ENCODE measurements around the gene IFNA8. TPM values are rescaled to one million over a fixed set of nuclear protein-coding genes. Genes with fewer than 3 reads are reported as not detected.

Gene IFNA8
- total and polyA plus RNA-seq, 7 experiments from 2014 or later, result not detected

- intact Hi-C loops (cut with micrococcal nuclease), result no loop called here
- no peaks in the 10 kb centered on the region for H3K36me3 Mint-ChIP-seq
- no peaks in the 10 kb centered on the region for H3K9me3 Mint-ChIP-seq
- peaks cover 0 to 17% (median 6%) of the 10 kb centered on the region in 7 donors for H3K4me1 Mint-ChIP-seq
- no peaks in the 10 kb centered on the region for H3K36me3 ChIP-seq (ENCODE audit: control insufficient read depth in 2 of 3, insufficient read depth in 3 of 3, low read length in 3 of 3)
- no peak overlapping the region for H3K27ac Mint-ChIP-seq
- ATAC-seq (no peak), DNase-seq (no peak)
- CTCF ChIA-PET, result no interaction called here
- peaks cover 34 to 66% (median 39%) of the 10 kb centered on the region in 5 donors for H3K27me3 Mint-ChIP-seq
- H3K27me3 ChIP-seq (ENCODE audit: control insufficient read depth in 2 of 2, insufficient read depth in 2 of 2, low read length in 2 of 2), result no peaks in the 10 kb centered on the region
- H3K4me1 ChIP-seq (ENCODE audit: control insufficient read depth in 2 of 2, insufficient read depth in 2 of 2, low read length in 2 of 2), result no peaks in the 10 kb centered on the region
- H3K4me3 Mint-ChIP-seq, result peak overlapping the region in 4 of 10 donors; percentile 1 to 31 (median 4)
- no peaks in the 10 kb centered on the region for H3K9me3 ChIP-seq (ENCODE audit: control insufficient read depth in 2 of 3, low read length in 3 of 3)
- no peak overlapping the region for H3K4me3 ChIP-seq (ENCODE audit: low read length)
- no peak overlapping the region for H3K27ac ChIP-seq (ENCODE audit: low read depth, low read length)
- POLR2A ChIA-PET, result no interaction called here
These were observed 25.3 kb upstream of the IFNA8 start for GRCh38 chr9:21383627-21384026.

GRCh38 chr9:21385131-21385670 is 23.7 kb upstream of the IFNA8 start, which contains the start of gene IFNA2:
Gene IFNA2, minus strand, starts transcription at chr9:21385398. Its CDS starts 69 bp downstream, at chr9:21385329.
- intact Hi-C loops (cut with micrococcal nuclease), result no loop called here
- H3K27me3 ChIP-seq (ENCODE audit: control insufficient read depth in 2 of 2, insufficient read depth in 2 of 2, low read length in 2 of 2), result no peaks in the 10 kb centered on the region

GRCh38 chr9:21392270-21392669 is 16.6 kb upstream of the IFNA8 start:
- ChIA-PET CTCF (interaction anchor here (1.1 to 1.5 kb wide), 5 partner anchors 10 to 157 kb away, joined by 3 to 7 read pairs (median 3); no protein-coding TSS in a partner anchor), POLR2A (no interaction called here)
- H3K4me3 Mint-ChIP-seq, result no peak overlapping the region
- peaks cover 45 to 81% (median 72%) of the 10 kb centered on the region in 5 donors for H3K27me3 Mint-ChIP-seq
- intact Hi-C loops (cut with micrococcal nuclease), result no loop called here
- peaks cover 5 to 13% (median 9%) of the 10 kb centered on the region in 7 donors for H3K4me1 Mint-ChIP-seq
- Histone ChIP-seq H3K4me3 (ENCODE audit: low read length) (no peak overlapping the region), H3K4me1 (ENCODE audit: control insufficient read depth in 2 of 2, insufficient read depth in 2 of 2, low read length in 2 of 2) (no peaks in the 10 kb centered on the region), H3K36me3 (ENCODE audit: control insufficient read depth in 2 of 3, insufficient read depth in 3 of 3, low read length in 3 of 3) (no peaks in the 10 kb centered on the region), H3K9me3 (ENCODE audit: control insufficient read depth in 2 of 3, low read length in 3 of 3) (no peaks in the 10 kb centered on the region), H3K27ac (ENCODE audit: low read depth, low read length) (no peak overlapping the region), H3K27me3 (ENCODE audit: control insufficient read depth in 2 of 2, insufficient read depth in 2 of 2, low read length in 2 of 2) (peaks cover 5 to 10% of the 10 kb centered on the region in 2 donors)
- ATAC-seq (peak; percentile 81), DNase-seq (peak in 3 of 9 donors; percentile 8 to 14 (median 9))
- no peaks in the 10 kb centered on the region for H3K9me3 Mint-ChIP-seq
- no peak overlapping the region for H3K27ac Mint-ChIP-seq
- H3K36me3 Mint-ChIP-seq, result no peaks in the 10 kb centered on the region

More at GRCh38 chr9:21385131-21385670, 23.7 kb upstream of the IFNA8 start, which contains the start of gene IFNA2:
- Histone ChIP-seq H3K4me3 (ENCODE audit: low read length) (no peak within 1 kb of the TSS), H3K27ac (ENCODE audit: low read depth, low read length) (no peak within 1 kb of the TSS), H3K4me1 (ENCODE audit: control insufficient read depth in 2 of 2, insufficient read depth in 2 of 2, low read length in 2 of 2) (no peaks in the 10 kb centered on the region), H3K9me3 (ENCODE audit: control insufficient read depth in 2 of 3, low read length in 3 of 3) (no peaks in the 10 kb centered on the region), H3K36me3 (ENCODE audit: control insufficient read depth in 2 of 3, insufficient read depth in 3 of 3, low read length in 3 of 3) (no peaks in the 10 kb centered on the region)
- Mint-ChIP-seq H3K27me3 (peaks cover 29 to 63% (median 40%) of the 10 kb centered on the region in 5 donors), H3K4me3 (no peak within 1 kb of the TSS), H3K27ac (peak within 1 kb of the TSS in 1 of 9 donors; percentile 10), H3K4me1 (peaks cover 0 to 17% (median 6%) of the 10 kb centered on the region in 7 donors), H3K9me3 (no peaks in the 10 kb centered on the region), H3K36me3 (no peaks in the 10 kb centered on the region)
- no peak for DNase-seq
- POLR2A ChIA-PET, result no interaction called here
- ATAC-seq, result peak; percentile 18
- CTCF ChIA-PET, result interaction anchor here (1.5 kb wide), 1 partner anchor 11 kb away, joined by 5 read pairs; no protein-coding TSS in a partner anchor

- H3K36me3 ChIP-seq (ENCODE audit: control insufficient read depth in 2 of 3, insufficient read depth in 3 of 3, low read length in 3 of 3), result no peaks in the 10 kb centered on the region
- peak overlapping the region; percentile 51 for H3K4me3 ChIP-seq (ENCODE audit: low read length)
- ChIA-PET POLR2A (interaction anchor here (1.8 kb wide), 1 partner anchor 70 kb away, joined by 10 read pairs; no protein-coding TSS in a partner anchor), CTCF (interaction anchor here (0.7 to 3.5 kb wide), 20 partner anchors 9 to 242 kb away, joined by 3 to 54 read pairs (median 4); partner anchors contain the start of genes IFNA2 and KLHL9)
- H3K27me3 ChIP-seq (ENCODE audit: control insufficient read depth in 2 of 2, insufficient read depth in 2 of 2, low read length in 2 of 2), result peaks cover 8 to 10% of the 10 kb centered on the region in 2 donors
- peak; percentile 83 for ATAC-seq
- H3K4me1 ChIP-seq (ENCODE audit: control insufficient read depth in 2 of 2, insufficient read depth in 2 of 2, low read length in 2 of 2), result no peaks in the 10 kb centered on the region
- peak; percentile 35 to 65 (median 56) for DNase-seq
- H3K27ac ChIP-seq (ENCODE audit: low read depth, low read length), result no peak overlapping the region
- peak overlapping the region in 1 of 9 donors; percentile 4 for H3K27ac Mint-ChIP-seq
- no peaks in the 10 kb centered on the region for H3K36me3 Mint-ChIP-seq
- no peaks in the 10 kb centered on the region for H3K9me3 Mint-ChIP-seq
- H3K9me3 ChIP-seq (ENCODE audit: control insufficient read depth in 2 of 3, low read length in 3 of 3), result no peaks in the 10 kb centered on the region
- peaks cover 5 to 13% (median 9%) of the 10 kb centered on the region in 7 donors for H3K4me1 Mint-ChIP-seq
- intact Hi-C loops (cut with micrococcal nuclease), result loop anchor here (1.0 to 2.0 kb wide), 10 partner anchors 39 to 1470 kb away; partner anchors contain the start of gene KLHL9 (in 1 of the 2)
- H3K27me3 Mint-ChIP-seq, result peaks cover 52 to 84% (median 74%) of the 10 kb centered on the region in 5 donors
- H3K4me3 Mint-ChIP-seq, result peak overlapping the region; percentile 39 to 81 (median 74)
These were observed 12.9 kb upstream of the IFNA8 start for GRCh38 chr9:21395778-21396717.

GRCh38 chr9:21398955-21399489 is 9.9 kb upstream of the IFNA8 start:
- CTCF ChIA-PET, result interaction anchor here (0.6 to 2.3 kb wide), 7 partner anchors 10 to 255 kb away, joined by 3 to 17 read pairs (median 5); no protein-coding TSS in a partner anchor
- Histone ChIP-seq H3K4me1 (ENCODE audit: control insufficient read depth in 2 of 2, insufficient read depth in 2 of 2, low read length in 2 of 2) (peaks cover 0 to 5% of the 10 kb centered on the region in 2 donors), H3K27ac (ENCODE audit: low read depth, low read length) (no peak overlapping the region), H3K36me3 (ENCODE audit: control insufficient read depth in 2 of 3, insufficient read depth in 3 of 3, low read length in 3 of 3) (no peaks in the 10 kb centered on the region), H3K27me3 (ENCODE audit: control insufficient read depth in 2 of 2, insufficient read depth in 2 of 2, low read length in 2 of 2) (peaks cover 14 to 16% of the 10 kb centered on the region in 2 donors), H3K9me3 (ENCODE audit: control insufficient read depth in 2 of 3, low read length in 3 of 3) (no peaks in the 10 kb centered on the region), H3K4me3 (ENCODE audit: low read length) (no peak overlapping the region)
- POLR2A ChIA-PET, result no interaction called here
- ATAC-seq (no peak), DNase-seq (no peak)
- Mint-ChIP-seq H3K9me3 (no peaks in the 10 kb centered on the region), H3K36me3 (no peaks in the 10 kb centered on the region), H3K27me3 (peaks cover 54 to 81% (median 76%) of the 10 kb centered on the region in 5 donors), H3K4me3 (no peak overlapping the region), H3K4me1 (peaks cover 8 to 21% (median 10%) of the 10 kb centered on the region in 7 donors), H3K27ac (no peak overlapping the region)
- intact Hi-C loops (cut with micrococcal nuclease), result no loop called here

GRCh38 chr9:21399956-21400355 is 9.0 kb upstream of the IFNA8 start:
- H3K4me3 ChIP-seq (ENCODE audit: low read length), result no peak overlapping the region
- intact Hi-C loops (cut with micrococcal nuclease), result no loop called here
- peaks cover 14 to 16% of the 10 kb centered on the region in 2 donors for H3K27me3 ChIP-seq (ENCODE audit: control insufficient read depth in 2 of 2, insufficient read depth in 2 of 2, low read length in 2 of 2)
- POLR2A ChIA-PET, result no interaction called here
- H3K27ac ChIP-seq (ENCODE audit: low read depth, low read length), result no peak overlapping the region
- Mint-ChIP-seq H3K27ac (no peak overlapping the region), H3K4me3 (no peak overlapping the region), H3K4me1 (peaks cover 8 to 21% (median 10%) of the 10 kb centered on the region in 7 donors), H3K36me3 (no peaks in the 10 kb centered on the region), H3K27me3 (peaks cover 51 to 84% (median 77%) of the 10 kb centered on the region in 5 donors), H3K9me3 (no peaks in the 10 kb centered on the region)
- CTCF ChIA-PET, result no interaction called here
- no peaks in the 10 kb centered on the region for H3K36me3 ChIP-seq (ENCODE audit: control insufficient read depth in 2 of 3, insufficient read depth in 3 of 3, low read length in 3 of 3)
- DNase-seq, result no peak
- no peaks in the 10 kb centered on the region for H3K9me3 ChIP-seq (ENCODE audit: control insufficient read depth in 2 of 3, low read length in 3 of 3)
- peaks cover 0 to 5% of the 10 kb centered on the region in 2 donors for H3K4me1 ChIP-seq (ENCODE audit: control insufficient read depth in 2 of 2, insufficient read depth in 2 of 2, low read length in 2 of 2)
- ATAC-seq, result no peak

Data from naive thymus-derived CD4-positive, alpha-beta T cell (primary cell).